Fibroblast of the aortic adventitia (primary cell): ENCODE data around the gene PACS2. TPM values are rescaled to one million over a fixed set of nuclear protein-coding genes. Genes with fewer than 3 reads are reported as not detected.
"Not testable (repeated sequence)": the region's sequence is repeated elsewhere in the genome, so short reads cannot be mapped to it uniquely, and the experiment has no call there.

ENCODE experiments used
- DNase-seq: peaks from one replicate; pipeline ENCODE4 v3.0.0-alpha.2; 2010; ENCODE audit warnings: low read depth
- H3K4me3 ChIP-seq: 2 replicates; pipeline ENCODE4 v1.5.1; 2011; ENCODE audit warnings: low read depth, mild to moderate bottlenecking, control low read depth, low read length, moderate library complexity
- CTCF ChIP-seq: IDR thresholded peaks from 2 replicates; pipeline ENCODE4 v1.5.1; 2011; ENCODE audit warnings: mild to moderate bottlenecking, low read length, control low read depth, inconsistent platforms; ENCODE audit not compliant: insufficient read depth
- total RNA-seq: library from RNA; depleted of rRNA; stranded (reverse); fragments of >200 nt; gene quantifications from 2 replicates; pipeline ENCODE4 v1.2.3, GENCODE V29; 2012; ENCODE audit warnings: low replicate concordance

PACS2 gene
- total RNA-seq, 1 donor, result 48.6 TPM

DNA sequence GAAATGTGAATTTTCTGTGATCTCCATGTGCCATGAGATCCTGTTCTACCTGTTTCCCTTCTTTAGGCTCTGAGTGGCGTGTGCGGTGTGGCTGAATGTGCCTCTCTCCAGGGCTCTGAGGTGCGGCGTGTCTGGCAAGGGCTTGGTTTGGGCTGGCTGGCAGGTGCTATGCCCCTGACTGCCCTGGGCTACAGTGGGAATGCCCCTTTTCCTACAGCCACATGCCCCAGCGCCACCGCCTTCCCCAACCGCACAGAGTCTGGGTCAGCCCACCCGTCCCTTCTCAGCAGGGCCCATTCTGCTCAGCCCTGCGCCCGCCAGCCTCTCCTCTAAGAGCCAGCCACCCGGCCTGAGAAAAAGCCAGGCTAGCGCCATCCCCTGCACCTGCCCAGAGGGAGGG lies 41.5 kb upstream of the PACS2 start:
- DNase-seq, result no peak
- H3K4me3 ChIP-seq, result no peak overlapping the region
- TF ChIP-seq CTCF, result no peak

- TF ChIP-seq CTCF, result no peak
- H3K4me3 ChIP-seq, result no peak overlapping the region
- DNase-seq, result no peak
Measured at GRCh38 chr14:105274637-105275036, 39.9 kb upstream of the PACS2 start.

DNA sequence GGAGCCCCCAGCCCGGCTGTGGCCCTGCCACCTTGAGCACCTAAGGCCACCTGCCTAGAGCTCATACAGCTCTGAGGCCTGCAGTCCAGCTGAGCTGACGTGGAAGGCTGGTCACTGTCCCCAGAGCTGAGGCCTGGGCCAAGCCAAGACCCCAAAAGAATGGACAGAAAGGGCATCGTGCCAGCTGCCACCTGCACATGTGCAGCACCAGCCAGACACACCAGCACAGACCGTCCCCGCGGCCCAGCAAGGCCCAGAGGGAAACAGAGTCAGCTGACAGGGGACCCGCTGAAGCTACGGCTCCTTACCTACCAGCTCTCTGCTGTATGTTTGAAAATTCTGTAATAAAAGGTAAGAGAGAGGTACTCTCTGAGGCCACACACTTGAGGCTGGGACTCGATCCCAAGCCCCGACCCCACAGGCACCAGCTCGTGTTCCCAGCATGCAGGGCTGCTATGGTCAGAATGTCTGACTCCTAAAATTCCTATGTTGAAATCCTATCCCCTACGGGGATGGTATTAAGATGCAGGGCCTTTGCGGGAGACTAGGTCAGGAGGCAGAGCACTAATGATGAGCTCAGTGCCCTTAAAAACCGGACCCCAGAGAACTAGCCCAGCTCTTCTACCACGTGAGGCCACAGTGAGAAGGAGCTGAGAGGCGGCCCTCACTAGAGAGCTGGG lies 39.1 kb upstream of the PACS2 start:
- H3K4me3 ChIP-seq, result no peak overlapping the region
- TF ChIP-seq CTCF, result no peak
- peak; percentile 67 for DNase-seq

DNA sequence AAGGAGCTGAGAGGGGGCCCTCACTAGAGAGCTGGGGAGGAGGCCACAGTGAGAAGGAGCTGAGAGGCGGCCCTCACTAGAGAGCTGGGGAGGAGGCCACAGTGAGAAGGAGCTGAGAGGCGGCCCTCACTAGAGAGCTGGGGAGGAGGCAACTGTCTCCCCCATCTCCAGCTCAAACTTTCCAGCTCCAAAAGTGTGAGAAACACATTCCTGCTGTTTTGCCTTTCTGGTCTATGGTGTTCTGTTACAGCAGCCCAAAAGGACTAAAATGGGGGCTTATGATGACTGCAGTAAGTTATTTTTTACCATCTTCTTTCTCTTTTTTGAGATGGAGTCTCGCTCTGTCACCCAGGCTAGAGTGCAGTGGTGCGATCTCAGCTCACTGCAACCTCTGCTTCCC lies 37.1 kb upstream of the PACS2 start:
- H3K4me3 ChIP-seq, DNase-seq: not testable (repeated sequence)

GRCh38 chr14:105279642-105280361 lies 34.7 kb upstream of the PACS2 start:
- DNase-seq, result no peak
- H3K4me3 ChIP-seq, result no peak overlapping the region
- no peak for TF ChIP-seq CTCF

GRCh38 chr14:105280525-105280924 lies 34.0 kb upstream of the PACS2 start:
- no peak for DNase-seq
- no peak for TF ChIP-seq CTCF
- no peak overlapping the region for H3K4me3 ChIP-seq

GRCh38 chr14:105281371-105282097 lies 33.0 kb upstream of the PACS2 start:
- H3K4me3 ChIP-seq, result no peak overlapping the region
- peak; percentile 78 for DNase-seq
- TF ChIP-seq CTCF, result peak; percentile 79
